Testis (tissue), 2 donors: Measurements from ENCODE around the gene ALG11.

Experiments
- CTCF ChIP-seq, 3 experiments: fragments of 450-650 bp in 2 of 3; fragments of 200-600 bp in 1 of 3; sonication (generic) in 1 of 3; IDR thresholded peaks; one replicate each; pipeline ENCODE4 v1.5.1; 2016 to 2019; ENCODE audit warnings: antibody characterized with exemption in 3 of 3, mild to moderate bottlenecking in 2 of 3, moderate library complexity in 1 of 3
- POLR2A ChIP-seq: fragments of 450-650 bp; IDR thresholded peaks from one replicate; pipeline ENCODE4 v1.6.1; 2017; ENCODE audit warnings: antibody characterized with exemption, mild to moderate bottlenecking, moderate library complexity

GRCh38 chr13:52033039-52033438 is 20.8 kb downstream of the ALG11 start:
- no peak for TF ChIP-seq CTCF (IDR thresholded peaks at IDR 0.05)
- no peak for TF ChIP-seq POLR2A
